Large intestine (tissue), 3 donors: ENCODE measurements around the gene ZC3HAV1L. TPM values are rescaled to one million over a fixed set of nuclear protein-coding genes. Genes with fewer than 3 reads are reported as not detected.

ENCODE experiments used
- DNase-seq, 2 donors: peaks; one replicate each; pipeline versions ENCODE4 v3.0.0 to v3.0.0-alpha.2; 2013
- H3K27ac ChIP-seq: one replicate; pipeline ENCODE4 v1.5.1; 2013; ENCODE audit warnings: low read length
- H3K27me3 ChIP-seq: 2 replicates; pipeline ENCODE4 v1.6.1; 2013; ENCODE audit warnings: low read length; ENCODE audit not compliant: control insufficient read depth, insufficient read depth
- H3K36me3 ChIP-seq: 2 replicates; pipeline ENCODE4 v1.6.1; 2013; ENCODE audit warnings: low read length; ENCODE audit not compliant: control insufficient read depth, insufficient read depth
- H3K4me1 ChIP-seq: one replicate; pipeline ENCODE4 v1.6.1; 2013; ENCODE audit warnings: low read length; ENCODE audit not compliant: control insufficient read depth, insufficient read depth
- H3K4me3 ChIP-seq: one replicate; pipeline ENCODE4 v1.5.1; 2013; ENCODE audit warnings: low read length
- H3K9me3 ChIP-seq: one replicate; pipeline ENCODE4 v1.6.1; 2013; ENCODE audit warnings: mild to moderate bottlenecking, low read depth, low read length, moderate library complexity; ENCODE audit not compliant: control insufficient read depth
- WGBS: methylation state at CpG from one replicate; pipeline ENCODE4 v1.1.5; 2013; ENCODE audit warnings: low lambda C conversion rate; ENCODE audit not compliant: insufficient coverage; 5-methylcytosine and 5-hydroxymethylcytosine counted together
- polyA plus RNA-seq: library from polyadenylated mRNA; unstranded; fragments of 120-200 nt; gene quantifications from one replicate; pipeline ENCODE4 v1.2.1, GENCODE V29; 2013

ZC3HAV1L gene
- polyA plus RNA-seq, 1 donor: 13.1 TPM

- no peaks in the 10 kb centered on the region for H3K9me3 ChIP-seq
- peak; percentile 48 to 64 for DNase-seq
- no peaks in the 10 kb centered on the region for H3K27me3 ChIP-seq
- H3K4me3 ChIP-seq: no peak overlapping the region
- no peak overlapping the region for H3K27ac ChIP-seq
- whole genome bisulfite sequencing: 80% methylated on average over 1 of the region's 9 CpGs
- H3K4me1 ChIP-seq: no peaks in the 10 kb centered on the region
- H3K36me3 ChIP-seq: peaks cover 63% of the 10 kb centered on the region
These were observed 39.3 kb upstream of the ZC3HAV1L start for GRCh38 chr7:139075031-139075652.

GRCh38 chr7:139072796-139073195 lies 37.0 kb upstream of the ZC3HAV1L start:
- Histone ChIP-seq H3K4me3 (no peak overlapping the region), H3K36me3 (peaks cover 59% of the 10 kb centered on the region), H3K27me3 (no peaks in the 10 kb centered on the region), H3K9me3 (no peaks in the 10 kb centered on the region), H3K27ac (no peak overlapping the region), H3K4me1 (no peaks in the 10 kb centered on the region)
- no CpG with 5 or more reads among the region's 8 CpGs for WGBS
- no peak for DNase-seq

- Histone ChIP-seq H3K4me3 (no peak overlapping the region), H3K4me1 (no peaks in the 10 kb centered on the region), H3K36me3 (peaks cover 54% of the 10 kb centered on the region), H3K9me3 (no peaks in the 10 kb centered on the region), H3K27me3 (no peaks in the 10 kb centered on the region), H3K27ac (no peak overlapping the region)
- no peak for DNase-seq
- WGBS: 89% methylated on average over 1 of the region's 3 CpGs
These were observed 35.8 kb upstream of the ZC3HAV1L start for GRCh38 chr7:139071680-139072079.

- Histone ChIP-seq H3K4me3 (no peak overlapping the region), H3K27me3 (no peaks in the 10 kb centered on the region), H3K27ac (no peak overlapping the region), H3K4me1 (no peaks in the 10 kb centered on the region), H3K9me3 (no peaks in the 10 kb centered on the region), H3K36me3 (peaks cover 66% of the 10 kb centered on the region)
- no CpG with 5 or more reads among the region's 9 CpGs for WGBS
- no peak for DNase-seq
These were observed 32.9 kb upstream of the ZC3HAV1L start for GRCh38 chr7:139068544-139069399.

GRCh38 chr7:139066315-139066714 lies 30.5 kb upstream of the ZC3HAV1L start:
- H3K9me3 ChIP-seq: no peaks in the 10 kb centered on the region
- no peaks in the 10 kb centered on the region for H3K27me3 ChIP-seq
- WGBS: no CpG with 5 or more reads among the region's 9 CpGs
- no peak overlapping the region for H3K4me3 ChIP-seq
- no peak overlapping the region for H3K27ac ChIP-seq
- H3K36me3 ChIP-seq: peaks cover 58% of the 10 kb centered on the region
- no peak for DNase-seq
- no peaks in the 10 kb centered on the region for H3K4me1 ChIP-seq

- peaks cover 64% of the 10 kb centered on the region for H3K36me3 ChIP-seq
- WGBS: 60% methylated on average over 1 of the region's 11 CpGs
- DNase-seq: no peak
- H3K27ac ChIP-seq: no peak overlapping the region
- H3K9me3 ChIP-seq: no peaks in the 10 kb centered on the region
- no peak overlapping the region for H3K4me3 ChIP-seq
- no peaks in the 10 kb centered on the region for H3K4me1 ChIP-seq
- H3K27me3 ChIP-seq: no peaks in the 10 kb centered on the region
These were observed 29.5 kb upstream of the ZC3HAV1L start for GRCh38 chr7:139065323-139065722.

- Histone ChIP-seq H3K36me3 (peaks cover 51% of the 10 kb centered on the region), H3K27ac (no peak overlapping the region)
These were observed 25.6 kb upstream of the ZC3HAV1L start for GRCh38 chr7:139061416-139061815.

GRCh38 chr7:139060695-139061237 lies 24.9 kb upstream of the ZC3HAV1L start:
- H3K4me3 ChIP-seq: no peak overlapping the region
- H3K9me3 ChIP-seq: no peaks in the 10 kb centered on the region
- DNase-seq: no peak
- H3K36me3 ChIP-seq: peaks cover 47% of the 10 kb centered on the region
- no peaks in the 10 kb centered on the region for H3K4me1 ChIP-seq
- no peaks in the 10 kb centered on the region for H3K27me3 ChIP-seq
- no CpG with 5 or more reads among the region's 5 CpGs for WGBS
- H3K27ac ChIP-seq: no peak overlapping the region

More at GRCh38 chr7:139061416-139061815, 25.6 kb upstream of the ZC3HAV1L start:
- Histone ChIP-seq H3K9me3 (no peaks in the 10 kb centered on the region), H3K4me3 (no peak overlapping the region), H3K27me3 (no peaks in the 10 kb centered on the region), H3K4me1 (no peaks in the 10 kb centered on the region)
- WGBS: 80% methylated on average over 1 of the region's 5 CpGs
- DNase-seq: no peak

GRCh38 chr7:139059905-139060304 lies 24.1 kb upstream of the ZC3HAV1L start:
- WGBS: 90% methylated on average over 1 of the region's 1 CpG
- Histone ChIP-seq H3K36me3 (peaks cover 50% of the 10 kb centered on the region), H3K4me1 (no peaks in the 10 kb centered on the region), H3K27ac (no peak overlapping the region), H3K4me3 (no peak overlapping the region), H3K27me3 (no peaks in the 10 kb centered on the region), H3K9me3 (no peaks in the 10 kb centered on the region)
- DNase-seq: no peak

GRCh38 chr7:139058943-139059342 lies 23.1 kb upstream of the ZC3HAV1L start:
- H3K27ac ChIP-seq: no peak overlapping the region
- peaks cover 51% of the 10 kb centered on the region for H3K36me3 ChIP-seq

More at GRCh38 chr7:139058943-139059342, 23.1 kb upstream of the ZC3HAV1L start:
- 100% methylated on average over 1 of the region's 5 CpGs for WGBS
- no peak for DNase-seq
- Histone ChIP-seq H3K4me1 (no peaks in the 10 kb centered on the region), H3K27me3 (no peaks in the 10 kb centered on the region), H3K4me3 (no peak overlapping the region), H3K9me3 (no peaks in the 10 kb centered on the region)
